GM12878 (cell line): ENCODE data around the gene P4HA1. TPM values are rescaled to one million over a fixed set of nuclear protein-coding genes. Genes with fewer than 3 reads are reported as not detected.
A peak's percentile ranks its signal among the peaks of the same experiment; 100 is the strongest.

Source experiments
- ATAC-seq: fragments of 200-7000 bp; cut with Tn5 transposase; 3 replicates; pipeline ENCODE4 v1.9.1; 2020; ENCODE audit warnings: mild to moderate bottlenecking, moderate library complexity
- BruUV-seq: library from RNA; stranded (reverse); fragments of 400-500 nt; replicated peaks from 2 replicates; lab custom pipeline; 2021; lab: Mats Ljungman, UMichigan
- CTCF ChIA-PET: fragments of 300-600 bp; sonication (Branson Sonifier 250); formaldehyde crosslinking; extraction: SDS; loops from one replicate; lab custom pipeline; 2021; ENCODE audit warnings: inconsistent platforms; lab: Yijun Ruan, JAX
- POLR2A ChIA-PET: fragments of 350-600 bp; formaldehyde crosslinking; extraction: SDS; loops from one replicate; lab custom pipeline; 2021; ENCODE audit warnings: inconsistent platforms; lab: Charles Lee
- RAD21 ChIA-PET: fragments of 300-600 bp; sonication (Branson Sonifier 250); formaldehyde crosslinking; loops from one replicate; lab custom pipeline; 2023; ENCODE audit warnings: antibody characterized with exemption; ENCODE audit not compliant: unreplicated experiment; lab: Charles Lee
- SMC1A ChIA-PET: fragments of 300-600 bp; sonication (Branson Sonifier 250); formaldehyde crosslinking; loops from one replicate; lab custom pipeline; 2023; ENCODE audit not compliant: unreplicated experiment, uncharacterized antibody; lab: Charles Lee
- DNase-seq: peaks from one replicate; pipeline ENCODE4 v3.0.0-alpha.2; 2011; ENCODE audit warnings: low read depth, low spot score
- FAIRE-seq: peaks from 3 replicates; lab custom pipeline; 2011; peaks lifted over from hg19 to GRCh38; lab: Jason Lieb, UNC
- H2AFZ ChIP-seq: 2 replicates; pipeline ENCODE4 v1.6.0; 2011; ENCODE audit warnings: low read depth, low read length, control low read depth; ENCODE audit not compliant: control insufficient read depth
- H3K27ac ChIP-seq: 2 replicates; pipeline ENCODE4 v1.5.1; 2011; ENCODE audit warnings: control low read depth; ENCODE audit not compliant: control insufficient read depth, insufficient read depth
- H3K27me3 ChIP-seq, 2 experiments: replicated peaks in 1 of 2; 2 replicates each; pipeline versions ENCODE4 v1.6.0 to v1.6.1; 2011; ENCODE audit warnings: low read length in 1 of 2; ENCODE audit not compliant: control insufficient read depth in 2 of 2, insufficient read depth in 2 of 2
- H3K36me3 ChIP-seq, 2 experiments: 2 replicates each; pipeline ENCODE4 v1.5.1; 2011; ENCODE audit warnings: low read length in 1 of 2; ENCODE audit not compliant: control insufficient read depth in 2 of 2, insufficient read depth in 2 of 2
- H3K4me1 ChIP-seq: 2 replicates; pipeline ENCODE4 v1.6.1; 2011; ENCODE audit warnings: mild to moderate bottlenecking, low read length, moderate library complexity, mixed read lengths; ENCODE audit not compliant: control insufficient read depth, insufficient read depth
- H3K4me2 ChIP-seq: 2 replicates; pipeline ENCODE4 v1.6.0; 2011; ENCODE audit warnings: control low read depth; ENCODE audit not compliant: control insufficient read depth, insufficient read depth
- H3K4me3 ChIP-seq: fragments of 200-600 bp; sonication (generic); 2 replicates; pipeline ENCODE4 v1.5.1; 2016
- H3K79me2 ChIP-seq: 2 replicates; pipeline ENCODE4 v1.6.0; 2011; ENCODE audit warnings: low read length; ENCODE audit not compliant: control insufficient read depth, insufficient read depth
- H3K9ac ChIP-seq: 2 replicates; pipeline ENCODE4 v1.8.0; 2011; ENCODE audit warnings: low read length, control low read depth, mixed read lengths; ENCODE audit not compliant: control insufficient read depth, insufficient read depth
- H3K9me3 ChIP-seq: replicated peaks from 3 replicates; pipeline ENCODE4 v1.5.1; 2011; ENCODE audit warnings: mild to moderate bottlenecking, low read length; ENCODE audit not compliant: control insufficient read depth, insufficient read depth
- H4K20me1 ChIP-seq: 2 replicates; pipeline ENCODE4 v1.6.0; 2011; ENCODE audit not compliant: control insufficient read depth, insufficient read depth
- JUNB ChIP-seq: IDR thresholded peaks from 2 replicates; pipeline ENCODE4 v1.6.1; 2016; ENCODE audit warnings: antibody characterized with exemption, mild to moderate bottlenecking
- NR2C2 ChIP-seq: IDR thresholded peaks from 2 replicates; pipeline ENCODE4 v1.6.1; 2011; ENCODE audit warnings: borderline replicate concordance, low read depth; ENCODE audit not compliant: control insufficient read depth, insufficient read length
- RELA ChIP-seq: fragments of 450-650 bp; IDR thresholded peaks from 2 replicates; pipeline ENCODE4 v1.8.0; 2014; ENCODE audit warnings: borderline replicate concordance; ENCODE audit not compliant: partially characterized antibody
- SREBF1 ChIP-seq: IDR thresholded peaks from 2 replicates; pipeline ENCODE4 v1.6.1; 2012; ENCODE audit warnings: mild to moderate bottlenecking, low read length
- WGBS: methylation state at CpG from one replicate; pipeline ENCODE4 v1.1.6; 2016; ENCODE audit warnings: low lambda C conversion rate; ENCODE audit not compliant: insufficient replicate concordance, insufficient coverage; ENCODE audit errors: missing lambda C conversion rate; 5-methylcytosine and 5-hydroxymethylcytosine counted together
- in situ Hi-C: fragments of 300-500 bp; cut with MboI; formaldehyde crosslinking; loops from 9 replicates; pipeline ENCODE4 v1.14.3; 2018; ENCODE audit warnings: mixed read lengths
- intact Hi-C: fragments of 100-400 bp; cut with micrococcal nuclease; formaldehyde crosslinking; loops from one replicate; pipeline ENCODE4 v1.14.2; 2022; ENCODE audit not compliant: unreplicated experiment
- polyA plus RNA-seq, 11 experiments: library from polyadenylated mRNA; depleted of rRNA in 4 of 11; unstranded in 6 of 11; stranded (reverse) in 5 of 11; fragments of >200 nt; fragmentation: Nextera tagmentation in 4 of 11; fragmentation: Illumina TruSeq in 1 of 11; extraction: Ambion mirVana in 4 of 11; extraction: Trizol in 1 of 11; gene quantifications; 1 replicate in 1 of 11; 2 replicates in 10 of 11; pipeline versions ENCODE4 v1.2.1 to v1.2.3, GENCODE V29; 2011 to 2016; ENCODE audit warnings: inconsistent platforms in 2 of 11, missing spikeins in 2 of 11, low read depth in 1 of 11
- total RNA-seq, 4 experiments: library from RNA; depleted of rRNA in 3 of 4; stranded (reverse); fragments of >200 nt in 3 of 4; fragmentation: Illumina TruSeq in 1 of 4; extraction: Trizol in 1 of 4; gene quantifications; 2 replicates each; pipeline versions ENCODE4 v1.2.1 to v1.2.3, GENCODE V29; 2013 to 2021
- TF ChIP-seq, protein P1 (sequence below): fragments of 450-650 bp; IDR thresholded peaks from 2 replicates; pipeline ENCODE4 v1.6.1; 2018; ENCODE audit warnings: mild to moderate bottlenecking, low read depth, moderate library complexity; ENCODE audit not compliant: partially characterized antibody
- TF ChIP-seq, protein P2 (sequence below): fragments of 450-650 bp; IDR thresholded peaks from 2 replicates; pipeline ENCODE4 v1.6.1; 2014; ENCODE audit warnings: mild to moderate bottlenecking

Gene P4HA1
- total and polyA plus RNA-seq, 10 of the 15 experiments (the other 5 are each of a cell fraction or from before 2014, with no cell fraction given) = 15.0 to 160 (median 24.1) TPM

DNA sequence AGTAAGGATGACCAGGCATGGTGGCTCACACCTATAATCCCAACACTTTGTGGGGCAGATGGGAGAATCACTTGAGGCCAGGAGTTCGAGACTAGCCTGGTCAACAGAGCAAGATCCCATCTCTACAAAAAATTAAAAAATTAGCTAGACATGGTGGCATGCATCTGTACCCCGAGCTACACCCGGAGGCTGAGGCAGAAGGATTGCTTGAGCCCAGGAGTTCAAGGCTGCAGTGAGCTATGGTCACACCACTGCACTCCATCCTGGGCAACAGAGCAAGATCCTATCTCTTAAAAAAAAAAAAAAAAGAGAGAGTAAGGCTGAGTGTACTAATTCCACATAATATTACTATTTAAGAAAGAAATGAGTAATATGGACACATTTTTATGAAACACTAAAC, 3.8 kb downstream of the P4HA1 start:
- 0 out of 2 replicates have a peak overlapping the region, but pooled peaks have one; percentile 63 for H3K4me3 ChIP-seq
- 100% methylated on average over 3 of the region's 3 CpGs for WGBS
- DNase-seq = no peak
- ChIA-PET SMC1A (interaction anchor here (0.7 to 7.6 kb wide), 8 partner anchors 9 to 66 kb away, joined by 3 to 114 read pairs (median 10); partner anchors contain the start of gene NUDT13), POLR2A (interaction anchor here (0.6 to 7.0 kb wide), 8 partner anchors 13 to 586 kb away, joined by 3 to 47 read pairs (median 4); partner anchors contain the start of genes ECD and FAM149B1), CTCF (interaction anchor here (0.8 to 9.6 kb wide), 5 partner anchors 10 to 76 kb away, joined by 3 to 110 read pairs (median 11); no protein-coding TSS in a partner anchor), RAD21 (interaction anchor here (5.0 to 5.7 kb wide), 2 partner anchors 10 to 15 kb away, joined by 44 to 90 read pairs; no protein-coding TSS in a partner anchor)
- peaks cover 86% of the 10 kb centered on the region for H3K79me2 ChIP-seq
- H3K9me3 ChIP-seq = no peaks in the 10 kb centered on the region
- H4K20me1 ChIP-seq = peaks cover 6% of the 10 kb centered on the region; the same call in 1 of the 2 replicates
- in situ Hi-C loops (no loop called here), intact Hi-C loops (no loop called here)
- no peak overlapping the region for H2AFZ ChIP-seq
- peaks cover 1 to 3% of the 10 kb centered on the region in 2 experiments; a peak in 1 of 4 replicates for H3K36me3 ChIP-seq
- H3K4me1 ChIP-seq = peaks cover 19% of the 10 kb centered on the region
- no peak overlapping the region for H3K27ac ChIP-seq
- no peak overlapping the region for H3K9ac ChIP-seq
- no TSS peak for BruUV-seq
- FAIRE-seq = no peak
- no peaks in the 10 kb centered on the region for H3K27me3 ChIP-seq
- no peak for TF ChIP-seq JUNB
- TF ChIP-seq, protein P1, sequence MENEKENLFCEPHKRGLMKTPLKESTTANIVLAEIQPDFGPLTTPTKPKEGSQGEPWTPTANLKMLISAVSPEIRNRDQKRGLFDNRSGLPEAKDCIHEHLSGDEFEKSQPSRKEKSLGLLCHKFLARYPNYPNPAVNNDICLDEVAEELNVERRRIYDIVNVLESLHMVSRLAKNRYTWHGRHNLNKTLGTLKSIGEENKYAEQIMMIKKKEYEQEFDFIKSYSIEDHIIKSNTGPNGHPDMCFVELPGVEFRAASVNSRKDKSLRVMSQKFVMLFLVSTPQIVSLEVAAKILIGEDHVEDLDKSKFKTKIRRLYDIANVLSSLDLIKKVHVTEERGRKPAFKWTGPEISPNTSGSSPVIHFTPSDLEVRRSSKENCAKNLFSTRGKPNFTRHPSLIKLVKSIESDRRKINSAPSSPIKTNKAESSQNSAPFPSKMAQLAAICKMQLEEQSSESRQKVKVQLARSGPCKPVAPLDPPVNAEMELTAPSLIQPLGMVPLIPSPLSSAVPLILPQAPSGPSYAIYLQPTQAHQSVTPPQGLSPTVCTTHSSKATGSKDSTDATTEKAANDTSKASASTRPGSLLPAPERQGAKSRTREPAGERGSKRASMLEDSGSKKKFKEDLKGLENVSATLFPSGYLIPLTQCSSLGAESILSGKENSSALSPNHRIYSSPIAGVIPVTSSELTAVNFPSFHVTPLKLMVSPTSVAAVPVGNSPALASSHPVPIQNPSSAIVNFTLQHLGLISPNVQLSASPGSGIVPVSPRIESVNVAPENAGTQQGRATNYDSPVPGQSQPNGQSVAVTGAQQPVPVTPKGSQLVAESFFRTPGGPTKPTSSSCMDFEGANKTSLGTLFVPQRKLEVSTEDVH = no peak
- TF ChIP-seq SREBF1 = no peak
- TF ChIP-seq, protein P2, sequence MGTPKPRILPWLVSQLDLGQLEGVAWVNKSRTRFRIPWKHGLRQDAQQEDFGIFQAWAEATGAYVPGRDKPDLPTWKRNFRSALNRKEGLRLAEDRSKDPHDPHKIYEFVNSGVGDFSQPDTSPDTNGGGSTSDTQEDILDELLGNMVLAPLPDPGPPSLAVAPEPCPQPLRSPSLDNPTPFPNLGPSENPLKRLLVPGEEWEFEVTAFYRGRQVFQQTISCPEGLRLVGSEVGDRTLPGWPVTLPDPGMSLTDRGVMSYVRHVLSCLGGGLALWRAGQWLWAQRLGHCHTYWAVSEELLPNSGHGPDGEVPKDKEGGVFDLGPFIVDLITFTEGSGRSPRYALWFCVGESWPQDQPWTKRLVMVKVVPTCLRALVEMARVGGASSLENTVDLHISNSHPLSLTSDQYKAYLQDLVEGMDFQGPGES = no peak
- TF ChIP-seq NR2C2 = no peak
- no peak for TF ChIP-seq RELA
- peak overlapping the region; percentile 51 for H3K4me2 ChIP-seq
- no peak for ATAC-seq
